NK-92 treated with Interleukin-12 subunit alpha and Interleukin-12 subunit beta, amount 100 ng/mL, for 24 hours (cell line): ENCODE measurements around the gene TPRA1.

Experiments
- DNase-seq: peaks from one replicate; lab custom pipeline; 2025; lab: John Stamatoyannopoulos, UW

The TPRA1 gene

GRCh38 chr3:127590593-127591465 is at the start of gene TPRA1:
Gene TPRA1, minus strand, starts transcription at chr3:127590733. Its CDS starts 10,587 bp downstream, at chr3:127580146.
- DNase-seq: peak; percentile 83

GRCh38 chr3:127640042-127640355 is 49.5 kb upstream of the TPRA1 start:
- no peak for DNase-seq

GRCh38 chr3:127639173-127640041 is 48.9 kb upstream of the TPRA1 start:
- no peak for DNase-seq

GRCh38 chr3:127637971-127638370 is 47.4 kb upstream of the TPRA1 start:
- DNase-seq: no peak

- peak; percentile 59 for DNase-seq
These were observed 47.0 kb upstream of the TPRA1 start for GRCh38 chr3:127637546-127637945.

- peak; percentile 32 for DNase-seq
These were observed 44.1 kb upstream of the TPRA1 start for GRCh38 chr3:127634653-127635052.

GRCh38 chr3:127632035-127632820 is 41.7 kb upstream of the TPRA1 start:
- DNase-seq: no peak

GRCh38 chr3:127630811-127631714 is 40.5 kb upstream of the TPRA1 start:
- no peak for DNase-seq

GRCh38 chr3:127629467-127630403 is 39.2 kb upstream of the TPRA1 start:
- no peak for DNase-seq

GRCh38 chr3:127628788-127629466 is 38.4 kb upstream of the TPRA1 start, which contains the start of gene PODXL2:
Gene PODXL2, plus strand, starts transcription at chr3:127629185. Its CDS starts 35 bp downstream, at chr3:127629220.
- DNase-seq: no peak

- no peak for DNase-seq
These were observed 37.9 kb upstream of the TPRA1 start for GRCh38 chr3:127628426-127628787.

- DNase-seq: no peak
These were observed 35.3 kb upstream of the TPRA1 start for GRCh38 chr3:127625821-127626220.

GRCh38 chr3:127624063-127624462 is 33.5 kb upstream of the TPRA1 start:
- DNase-seq: no peak

GRCh38 chr3:127622772-127623576 is 32.4 kb upstream of the TPRA1 start:
- DNase-seq: no peak

- DNase-seq: no peak
These were observed 31.5 kb upstream of the TPRA1 start for GRCh38 chr3:127622031-127622430.

GRCh38 chr3:127620637-127621375 is 30.3 kb upstream of the TPRA1 start:
- no peak for DNase-seq

- DNase-seq: no peak
These were observed 28.4 kb upstream of the TPRA1 start for GRCh38 chr3:127618891-127619290.
